ENCODE results near the gene FBP2.
A peak's percentile ranks its signal among the peaks of the same experiment; 100 is the strongest.
"Not testable (repeated sequence)": the region's sequence is repeated elsewhere in the genome, so short reads cannot be mapped to it uniquely, and the experiment has no call there.

The FBP2 gene

GRCh38 chr9:94591876-94592275 is 1.7 kb downstream of the FBP2 start:
- no peak for FAIRE-seq
- no peak for DNase-seq (ENCODE audit: insufficient read length, low spot score)
- no peak for TF ChIP-seq POLR2A (IDR thresholded peaks at IDR 0.05; ENCODE audit: low read depth, low read length)

GRCh38 chr9:94591046-94591545 is 2.5 kb downstream of the FBP2 start:
- FAIRE-seq; DNase-seq (ENCODE audit: insufficient read length, low spot score): not testable (repeated sequence)

- no peak for FAIRE-seq
- no peak for TF ChIP-seq POLR2A (IDR thresholded peaks at IDR 0.05; ENCODE audit: low read depth, low read length)
- no peak for DNase-seq (ENCODE audit: insufficient read length, low spot score)
Observed at GRCh38 chr9:94588681-94589080, 4.9 kb downstream of the FBP2 start.

- no peak for TF ChIP-seq POLR2A (IDR thresholded peaks at IDR 0.05; ENCODE audit: low read depth, low read length)
- FAIRE-seq, result no peak
- peak; percentile 62 for DNase-seq (ENCODE audit: insufficient read length, low spot score)
Observed at GRCh38 chr9:94586814-94587213, 6.8 kb downstream of the FBP2 start.

- DNase-seq (ENCODE audit: insufficient read length, low spot score), result no peak
- TF ChIP-seq POLR2A (IDR thresholded peaks at IDR 0.05; ENCODE audit: low read depth, low read length), result no peak
- no peak for FAIRE-seq
Observed at GRCh38 chr9:94586316-94586715, 7.3 kb downstream of the FBP2 start.

GRCh38 chr9:94584555-94584954 is 9.1 kb downstream of the FBP2 start:
- TF ChIP-seq POLR2A (IDR thresholded peaks at IDR 0.05; ENCODE audit: low read depth, low read length), result no peak
- DNase-seq (ENCODE audit: insufficient read length, low spot score), result no peak
- no peak for FAIRE-seq

GRCh38 chr9:94581728-94582127 is 11.9 kb downstream of the FBP2 start:
- FAIRE-seq (no peak), DNase-seq (ENCODE audit: insufficient read length, low spot score) (no peak)
- TF ChIP-seq POLR2A (IDR thresholded peaks at IDR 0.05; ENCODE audit: low read depth, low read length), result no peak

- peak; percentile 86 for FAIRE-seq
- DNase-seq (ENCODE audit: insufficient read length, low spot score), result no peak
- TF ChIP-seq POLR2A (IDR thresholded peaks at IDR 0.05; ENCODE audit: low read depth, low read length), result no peak
Observed at GRCh38 chr9:94577571-94577970, 16.1 kb downstream of the FBP2 start.

GRCh38 chr9:94577036-94577435 is 16.6 kb downstream of the FBP2 start:
- no peak for TF ChIP-seq POLR2A (IDR thresholded peaks at IDR 0.05; ENCODE audit: low read depth, low read length)
- DNase-seq (ENCODE audit: insufficient read length, low spot score) (no peak), FAIRE-seq (peak; percentile 70)

- no peak for DNase-seq (ENCODE audit: insufficient read length, low spot score)
- TF ChIP-seq POLR2A (IDR thresholded peaks at IDR 0.05; ENCODE audit: low read depth, low read length), result no peak
- FAIRE-seq, result no peak
Observed at GRCh38 chr9:94576131-94576530, 17.5 kb downstream of the FBP2 start.

- FAIRE-seq, result no peak
- no peak for DNase-seq (ENCODE audit: insufficient read length, low spot score)
Observed at GRCh38 chr9:94568972-94569712, 24.5 kb downstream of the FBP2 start.

GRCh38 chr9:94568250-94568889 is 25.3 kb downstream of the FBP2 start:
- TF ChIP-seq POLR2A (IDR thresholded peaks at IDR 0.05; ENCODE audit: low read depth, low read length), result no peak
- DNase-seq (ENCODE audit: insufficient read length, low spot score), result no peak
- FAIRE-seq, result no peak

More at GRCh38 chr9:94568972-94569712, 24.5 kb downstream of the FBP2 start:
- no peak for TF ChIP-seq POLR2A (IDR thresholded peaks at IDR 0.05; ENCODE audit: low read depth, low read length)

- DNase-seq (ENCODE audit: insufficient read length, low spot score) (no peak), FAIRE-seq (no peak)
- no peak for TF ChIP-seq POLR2A (IDR thresholded peaks at IDR 0.05; ENCODE audit: low read depth, low read length)
Observed at GRCh38 chr9:94567271-94567670, 26.4 kb downstream of the FBP2 start.

GRCh38 chr9:94566550-94566949 is 27.1 kb downstream of the FBP2 start:
- FAIRE-seq (no peak), DNase-seq (ENCODE audit: insufficient read length, low spot score) (no peak)
- TF ChIP-seq POLR2A (IDR thresholded peaks at IDR 0.05; ENCODE audit: low read depth, low read length), result no peak

- not testable (repeated sequence) for DNase-seq (ENCODE audit: insufficient read length, low spot score); FAIRE-seq
Observed at GRCh38 chr9:94564279-94564678, 29.3 kb downstream of the FBP2 start.

Measured in H54 (cell line).